ENCODE data around the gene BICC1. TPM values are rescaled to one million over a fixed set of nuclear protein-coding genes. Genes with fewer than 3 reads are reported as not detected.

BICC1 gene
- total and polyA plus RNA-seq, 12 donors = 4.5 to 25.9 (median 9.8) TPM

GRCh38 chr10:58632216-58632615 lies 119.5 kb downstream of the BICC1 start:
- WGBS, 4 donors = 83 to 97% (median 85%) methylated on average over 4 of the region's 4 CpGs
- no peak for DNase-seq
- H3K4me3 ChIP-seq = no peak overlapping the region
- no peaks in the 10 kb centered on the region for H3K36me3 ChIP-seq (replicated peaks in 1 of 2)
- intact Hi-C loops (cut with DNase I) = no loop called here
- H3K9me3 ChIP-seq (replicated peaks in 1 of 3) = no peaks in the 10 kb centered on the region
- H3K27ac ChIP-seq = no peak overlapping the region
- no peaks in the 10 kb centered on the region for H3K27me3 ChIP-seq
- no peaks in the 10 kb centered on the region for H3K4me1 ChIP-seq (replicated peaks in 1 of 2)
- no peak for TF ChIP-seq CTCF (IDR thresholded peaks at IDR 0.05)
- no peak for TF ChIP-seq POLR2A (IDR thresholded peaks at IDR 0.05)

DNA sequence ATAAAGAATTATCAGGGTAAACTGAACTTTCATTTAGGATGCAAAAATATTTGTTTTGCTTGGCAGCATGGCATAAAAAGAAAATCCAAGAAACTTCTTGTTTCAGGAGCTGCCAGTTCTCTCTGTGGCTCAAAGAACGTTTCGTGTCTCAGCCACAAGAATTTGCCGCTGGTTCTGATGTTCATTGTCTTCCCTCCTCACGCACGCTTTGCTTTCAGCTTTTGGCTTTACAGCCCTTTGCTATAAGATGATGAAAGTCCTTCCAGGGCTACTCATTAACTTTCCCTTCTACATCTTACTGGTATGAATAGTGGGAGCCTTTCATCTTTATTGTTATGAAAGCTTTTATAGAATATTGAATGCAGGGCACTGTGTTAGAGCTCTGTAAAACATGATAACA lies 124.7 kb downstream of the BICC1 start:
- DNase-seq = no peak
- TF ChIP-seq CTCF (IDR thresholded peaks at IDR 0.05) = no peak
- TF ChIP-seq POLR2A (IDR thresholded peaks at IDR 0.05) = no peak
- H3K27ac ChIP-seq = no peak overlapping the region
- H3K36me3 ChIP-seq (replicated peaks in 1 of 2) = no peaks in the 10 kb centered on the region
- H3K9me3 ChIP-seq (replicated peaks in 1 of 3) = no peaks in the 10 kb centered on the region
- WGBS, 4 donors = 76 to 85% (median 81%) methylated on average over 5 of the region's 5 CpGs
- no peak overlapping the region for H3K4me3 ChIP-seq
- peaks cover 0 to 9% of the 10 kb centered on the region in 2 donors for H3K4me1 ChIP-seq (replicated peaks in 1 of 2)
- intact Hi-C loops (cut with DNase I) = no loop called here
- H3K27me3 ChIP-seq = no peaks in the 10 kb centered on the region

DNA sequence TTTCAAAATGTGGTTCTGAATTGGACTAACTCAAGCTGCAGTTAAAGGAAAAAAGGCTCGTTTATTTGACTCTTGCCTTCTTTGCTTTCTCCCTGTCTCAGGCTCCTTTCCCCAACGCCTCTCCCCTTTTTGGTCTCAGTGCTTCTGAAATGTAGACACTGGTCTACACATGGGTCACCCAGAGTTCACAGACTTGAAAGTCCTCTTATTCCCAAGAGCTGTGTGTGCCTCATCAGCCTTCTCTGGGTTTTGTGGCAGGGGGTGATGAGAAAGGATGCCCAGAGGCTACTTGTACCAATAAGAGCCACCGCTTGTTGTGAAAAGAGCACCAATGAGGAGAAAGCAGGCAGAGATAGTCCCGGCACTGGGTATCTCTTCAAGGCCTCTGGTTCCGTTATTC lies 125.7 kb downstream of the BICC1 start:
- peaks cover 0 to 13% of the 10 kb centered on the region in 2 donors for H3K4me1 ChIP-seq (replicated peaks in 1 of 2)
- no peak overlapping the region for H3K27ac ChIP-seq
- 72 to 86% (median 79%) methylated on average over 5 of the region's 5 CpGs for whole genome bisulfite sequencing, 4 donors
- H3K4me3 ChIP-seq = no peak overlapping the region
- intact Hi-C loops (cut with DNase I) = no loop called here
- no peaks in the 10 kb centered on the region for H3K9me3 ChIP-seq (replicated peaks in 1 of 3)
- no peak for DNase-seq
- no peak for TF ChIP-seq POLR2A (IDR thresholded peaks at IDR 0.05)
- TF ChIP-seq CTCF (IDR thresholded peaks at IDR 0.05) = no peak
- H3K27me3 ChIP-seq = no peaks in the 10 kb centered on the region
- H3K36me3 ChIP-seq (replicated peaks in 1 of 2) = no peaks in the 10 kb centered on the region

DNA sequence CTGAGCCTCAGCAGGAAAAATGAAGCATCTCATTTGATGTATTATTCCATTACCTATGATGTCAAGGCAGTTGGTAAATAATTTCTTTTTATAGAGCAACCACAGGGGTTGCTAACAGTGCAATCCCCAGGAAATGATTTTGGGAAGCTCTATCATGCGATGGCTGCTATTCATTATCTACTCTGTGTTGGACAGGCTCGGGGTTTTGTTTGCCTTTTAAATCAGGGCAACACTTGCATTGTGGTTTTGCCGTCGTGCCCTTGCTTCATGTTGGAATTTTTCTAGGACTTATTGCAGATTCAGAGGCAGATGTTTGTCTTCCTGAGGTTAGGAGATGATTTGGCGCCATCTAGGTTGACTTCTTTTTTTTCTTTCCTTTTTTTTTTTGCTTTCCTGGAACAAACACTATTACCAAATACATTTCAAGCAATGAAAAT lies 128.4 kb downstream of the BICC1 start:
- intact Hi-C loops (cut with DNase I) = no loop called here
- Histone ChIP-seq H3K27me3 (no peaks in the 10 kb centered on the region), H3K4me1 (replicated peaks in 1 of 2) (peaks cover 0 to 13% of the 10 kb centered on the region in 2 donors), H3K4me3 (no peak overlapping the region), H3K27ac (no peak overlapping the region), H3K36me3 (replicated peaks in 1 of 2) (no peaks in the 10 kb centered on the region), H3K9me3 (replicated peaks in 1 of 3) (no peaks in the 10 kb centered on the region)
- peak in 2 of 6 experiments; percentile 23 to 32 for TF ChIP-seq CTCF (IDR thresholded peaks at IDR 0.05)
- no peak for TF ChIP-seq POLR2A (IDR thresholded peaks at IDR 0.05)
- WGBS, 4 donors = 19 to 35% (median 25%) methylated on average over 5 of the region's 5 CpGs
- DNase-seq = peak in 3 of 7 donors; percentile 18 to 46 (median 32)
